Aorta (tissue), 5 donors: Measurements from ENCODE around the gene MPRIP. TPM values are rescaled to one million over a fixed set of nuclear protein-coding genes. Genes with fewer than 3 reads are reported as not detected.
A peak's percentile ranks its signal among the peaks of the same experiment; 100 is the strongest.

Experiments used
- ATAC-seq: fragments of 200-7000 bp; cut with Tn5 transposase; one replicate; pipeline ENCODE4 v1.9.1; 2022; ENCODE audit warnings: moderate library complexity; ENCODE audit not compliant: low FRiP score
- DNase-seq, 2 donors: peaks; one replicate each; pipeline ENCODE4 v3.0.0-alpha.2; 2020
- H3K27ac ChIP-seq, 2 donors: one replicate each; pipeline ENCODE4 v1.5.1; 2013; ENCODE audit warnings: low read length in 2 of 2, mild to moderate bottlenecking in 2 of 2, moderate library complexity in 2 of 2, control low read depth in 1 of 2, inconsistent platforms in 1 of 2, low read depth in 1 of 2
- H3K27me3 ChIP-seq, 2 donors: one replicate each; pipeline ENCODE4 v1.6.1; 2013; ENCODE audit warnings: control low read depth in 1 of 2, low read length in 1 of 2, mild to moderate bottlenecking in 1 of 2, moderate library complexity in 1 of 2; ENCODE audit not compliant: insufficient read depth in 2 of 2, control insufficient read depth in 1 of 2
- H3K36me3 ChIP-seq, 2 donors: one replicate each; pipeline ENCODE4 v1.6.1; 2013; ENCODE audit warnings: control low read depth in 1 of 2, low read length in 1 of 2, mild to moderate bottlenecking in 1 of 2; ENCODE audit not compliant: insufficient read depth in 2 of 2, control insufficient read depth in 1 of 2
- H3K4me1 ChIP-seq, 2 donors: one replicate each; pipeline ENCODE4 v1.6.1; 2013; ENCODE audit warnings: low read length in 2 of 2, control low read depth in 1 of 2, mild to moderate bottlenecking in 1 of 2, moderate library complexity in 1 of 2; ENCODE audit not compliant: insufficient read depth in 2 of 2, control insufficient read depth in 1 of 2
- H3K4me3 ChIP-seq, 2 donors: one replicate each; pipeline ENCODE4 v1.5.1; 2013; ENCODE audit warnings: low read length in 2 of 2, control low read depth in 1 of 2, mild to moderate bottlenecking in 1 of 2
- H3K9me3 ChIP-seq: one replicate; pipeline ENCODE4 v1.6.1; 2013; ENCODE audit warnings: mild to moderate bottlenecking, low read length; ENCODE audit not compliant: control insufficient read depth
- WGBS, 2 donors: extraction: QIAGEN DNeasy Blood & Tissue Kit; methylation state at CpG; one replicate each; pipeline ENCODE4 v1.1.7; 2013; 5-methylcytosine and 5-hydroxymethylcytosine counted together
- intact Hi-C, 2 donors: fragments of 100-400 bp; cut with DNase I; formaldehyde crosslinking; loops; one replicate each; pipeline versions ENCODE4 v1.14.2 to v1.15.0; 2022
- polyA plus RNA-seq, 2 donors: library from polyadenylated mRNA; stranded (reverse); fragments of 200-250 nt; gene quantifications; one replicate each; pipeline ENCODE4 v1.2.3, GENCODE V29; 2013
- total RNA-seq, 2 donors: library from RNA; stranded (reverse); fragmentation: NEBNext Ultra II Directional; extraction: Animal tissue kit (Norgen Biotek cat#: 25700); gene quantifications; one replicate each; pipeline ENCODE4 v1.2.1, GENCODE V29; 2021
- donor health status: healthy with polysubstance abuse.
- donor health status: Bipolar disorder and iron deficiency.
- donor health status: DM: no; HTN: no; CAD: no.
- donor health status: DM: no; HTN: no; CAD: no.
- donor health status: DM: yes; HTN: yes; CAD: no.

The MPRIP gene
- total and polyA plus RNA-seq, 4 donors: 97.8 to 519 (median 301) TPM

DNA sequence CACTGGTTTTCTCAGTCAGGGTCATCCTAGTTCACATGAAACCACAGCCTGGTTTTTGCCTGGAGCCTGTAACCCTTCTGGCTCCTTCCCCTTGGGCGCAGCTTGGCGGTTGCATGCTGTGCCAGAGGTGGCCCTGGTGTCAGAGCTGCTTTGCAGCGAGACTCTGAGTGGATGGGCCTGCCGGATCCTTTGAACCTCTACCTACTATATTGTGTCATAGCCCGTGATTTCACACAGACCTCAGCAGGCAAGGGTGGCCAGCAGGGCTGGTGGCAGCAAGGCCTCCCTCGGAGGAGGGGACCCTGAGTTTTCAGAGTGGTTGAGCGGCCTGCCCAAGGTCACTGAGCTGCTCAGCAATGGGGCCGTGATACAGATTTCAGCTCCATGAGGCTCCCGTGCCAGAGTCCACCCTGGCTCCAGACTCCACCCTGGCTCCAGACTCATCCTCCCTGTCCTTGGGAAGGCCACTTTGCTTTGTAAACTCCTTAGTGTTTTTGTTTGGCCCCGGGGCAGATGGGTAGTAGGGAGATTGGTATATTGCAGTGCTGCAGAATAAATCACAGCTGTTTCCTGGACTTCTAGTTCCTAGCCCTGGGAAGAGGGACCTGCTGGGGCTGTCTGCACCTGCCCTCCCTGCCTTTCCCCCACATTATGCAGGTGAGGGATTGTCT, 9.7 kb downstream of the MPRIP start:
- ATAC-seq (no peak), DNase-seq (peak in 1 of 2 donors; percentile 69)
- intact Hi-C loops: no loop called here
- Histone ChIP-seq H3K27me3 (no peaks in the 10 kb centered on the region), H3K27ac (peak overlapping the region in 1 of 2 donors; percentile 8), H3K4me1 (peaks cover 4 to 5% of the 10 kb centered on the region in 2 donors), H3K36me3 (no peaks in the 10 kb centered on the region), H3K9me3 (no peaks in the 10 kb centered on the region), H3K4me3 (no peak overlapping the region)
- 62 to 67% methylated on average over 10 of the region's 10 CpGs for WGBS, 2 donors

DNA sequence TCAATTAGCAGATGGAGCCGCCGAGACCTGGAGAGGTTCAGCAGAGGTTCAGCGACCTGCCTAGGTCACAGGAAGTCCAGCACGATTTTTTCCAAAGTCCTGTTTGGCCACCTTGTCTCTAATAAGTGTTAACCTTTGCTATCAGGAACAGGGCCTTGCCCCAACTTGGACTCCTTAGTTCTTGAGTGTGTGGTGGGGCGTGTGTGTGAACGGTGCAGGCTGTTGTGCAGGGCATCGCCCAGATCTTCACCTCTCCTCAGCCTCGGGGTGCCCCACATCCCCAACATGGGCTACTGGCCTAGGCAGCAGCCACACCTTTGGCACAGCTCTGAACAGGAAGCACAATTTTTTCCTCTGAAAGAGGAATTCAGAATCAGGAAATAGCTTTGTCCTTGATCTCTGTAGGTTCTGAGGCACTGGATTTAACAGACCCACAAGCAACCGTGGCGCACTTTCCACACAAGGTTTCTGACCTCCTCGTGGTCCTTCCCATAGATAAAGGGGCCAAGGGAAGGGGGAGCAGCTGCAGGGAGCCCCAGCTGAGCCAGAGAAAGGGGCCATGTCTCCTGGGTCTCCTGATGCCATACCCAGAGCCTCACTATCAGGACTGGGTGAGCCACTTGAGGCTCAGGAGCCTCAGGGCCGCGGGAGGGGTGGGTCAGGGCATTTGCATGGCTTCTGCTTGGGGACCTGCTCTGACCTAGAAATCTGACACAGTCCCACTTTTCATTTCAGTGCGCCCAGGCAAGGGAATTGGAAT, 10.4 kb downstream of the MPRIP start:
- Histone ChIP-seq H3K27me3 (no peaks in the 10 kb centered on the region), H3K4me1 (peaks cover 4 to 5% of the 10 kb centered on the region in 2 donors), H3K36me3 (no peaks in the 10 kb centered on the region), H3K9me3 (no peaks in the 10 kb centered on the region), H3K27ac (peak overlapping the region in 1 of 2 donors; percentile 8), H3K4me3 (no peak overlapping the region)
- DNase-seq: peak in 1 of 2 donors; percentile 53
- 63 to 71% methylated on average over 14 of the region's 14 CpGs for WGBS, 2 donors
- no peak for ATAC-seq
- intact Hi-C loops: no loop called here

- 89 to 91% methylated on average over 8 of the region's 8 CpGs for WGBS, 2 donors
- H3K4me1 ChIP-seq: peaks cover 4 to 5% of the 10 kb centered on the region in 2 donors
- H3K9me3 ChIP-seq: no peaks in the 10 kb centered on the region
- no peaks in the 10 kb centered on the region for H3K27me3 ChIP-seq
- H3K27ac ChIP-seq: no peak overlapping the region
- DNase-seq (peak in 1 of 2 donors; percentile 45), ATAC-seq (no peak)
- H3K4me3 ChIP-seq: no peak overlapping the region
- intact Hi-C loops: no loop called here
- H3K36me3 ChIP-seq: no peaks in the 10 kb centered on the region
Observed at GRCh38 chr17:17053446-17054379, 11.5 kb downstream of the MPRIP start.

DNA sequence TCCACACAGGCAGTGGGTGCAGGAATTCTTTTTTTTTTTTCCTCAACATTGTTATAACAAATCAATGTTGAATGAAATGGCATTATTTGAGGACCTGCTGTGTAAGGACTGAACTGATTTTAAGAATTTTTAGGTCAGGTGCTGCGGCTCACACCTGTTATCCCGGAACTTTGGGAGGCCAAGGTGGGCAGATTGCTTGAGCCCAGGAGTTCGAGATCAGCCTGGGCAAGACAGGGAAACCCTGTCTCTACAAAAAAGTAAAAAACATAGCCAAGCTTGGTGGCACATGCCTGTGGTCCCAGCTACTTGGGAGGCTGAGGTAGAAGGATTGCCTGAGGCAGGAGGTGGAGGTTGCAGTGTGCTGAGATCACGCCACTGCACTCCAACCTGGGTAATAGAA, 12.4 kb downstream of the MPRIP start:
- 91 to 94% methylated on average over 4 of the region's 4 CpGs for WGBS, 2 donors
- H3K36me3 ChIP-seq: no peaks in the 10 kb centered on the region
- H3K4me1 ChIP-seq: peaks cover 4 to 5% of the 10 kb centered on the region in 2 donors
- no peaks in the 10 kb centered on the region for H3K9me3 ChIP-seq
- H3K27ac ChIP-seq: no peak overlapping the region
- intact Hi-C loops: no loop called here
- H3K4me3 ChIP-seq: no peak overlapping the region
- DNase-seq (no peak), ATAC-seq (no peak)
- no peaks in the 10 kb centered on the region for H3K27me3 ChIP-seq

DNA sequence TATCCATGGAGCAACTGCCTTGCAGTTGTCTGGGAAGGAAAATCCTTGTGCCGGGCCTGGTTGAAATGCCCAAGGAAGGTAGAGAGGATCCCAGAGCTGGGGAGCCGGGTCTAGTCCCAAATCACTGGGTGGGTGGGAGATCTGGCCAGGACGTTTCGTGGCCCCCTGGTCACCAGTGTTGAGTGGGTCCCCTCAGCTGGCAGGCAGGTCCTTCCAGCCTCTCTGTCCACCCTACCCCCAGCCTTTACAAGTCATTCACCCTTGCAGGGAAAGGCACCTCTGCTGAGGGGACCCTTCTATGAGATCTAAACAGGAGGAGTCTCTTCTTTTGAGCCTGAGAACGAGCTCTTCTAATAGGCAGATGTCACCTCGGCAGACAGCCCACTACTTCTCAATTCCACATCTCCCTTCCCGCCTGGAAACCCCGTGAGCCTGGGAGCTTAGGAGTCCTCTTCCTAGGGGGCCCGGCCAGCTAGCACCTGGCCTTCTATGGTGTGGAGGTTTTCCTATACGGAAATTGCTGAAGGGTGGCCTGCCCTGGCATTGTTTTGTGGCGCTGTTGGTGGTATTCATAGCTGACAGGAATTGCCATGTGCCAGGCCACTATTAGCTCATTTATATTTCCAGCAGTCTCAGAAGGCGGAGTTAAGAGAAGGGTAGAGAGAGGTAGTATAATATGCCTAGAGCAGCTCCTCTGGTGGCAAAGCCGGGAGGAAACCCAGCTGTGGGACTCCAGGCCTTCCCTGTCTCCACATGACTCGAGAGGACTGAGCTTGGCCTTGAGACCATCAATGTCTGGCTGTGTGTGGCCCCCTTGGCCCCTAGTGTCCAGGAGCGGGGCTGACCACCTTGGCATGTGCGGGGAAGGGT, 13.3 kb downstream of the MPRIP start:
- peaks cover 4 to 5% of the 10 kb centered on the region in 2 donors for H3K4me1 ChIP-seq
- ATAC-seq (peak; percentile 74), DNase-seq (peak in 1 of 2 donors; percentile 78)
- peak overlapping the region; percentile 29 to 83 for H3K27ac ChIP-seq
- H3K27me3 ChIP-seq: no peaks in the 10 kb centered on the region
- no peaks in the 10 kb centered on the region for H3K9me3 ChIP-seq
- H3K4me3 ChIP-seq: no peak overlapping the region
- no peaks in the 10 kb centered on the region for H3K36me3 ChIP-seq
- intact Hi-C loops: no loop called here
- 34 to 37% methylated on average over 16 of the region's 16 CpGs for WGBS, 2 donors

- 21 to 24% methylated on average over 8 of the region's 8 CpGs for WGBS, 2 donors
- H3K4me3 ChIP-seq: no peak overlapping the region
- DNase-seq: no peak
- no peaks in the 10 kb centered on the region for H3K9me3 ChIP-seq
- no peaks in the 10 kb centered on the region for H3K36me3 ChIP-seq
- intact Hi-C loops: no loop called here
- H3K27ac ChIP-seq: peak overlapping the region in 1 of 2 donors; percentile 83
- H3K4me1 ChIP-seq: peaks cover 4 to 5% of the 10 kb centered on the region in 2 donors
- ATAC-seq: peak; percentile 51
- H3K27me3 ChIP-seq: no peaks in the 10 kb centered on the region
Observed at GRCh38 chr17:17056156-17056539, 13.9 kb downstream of the MPRIP start.

DNA sequence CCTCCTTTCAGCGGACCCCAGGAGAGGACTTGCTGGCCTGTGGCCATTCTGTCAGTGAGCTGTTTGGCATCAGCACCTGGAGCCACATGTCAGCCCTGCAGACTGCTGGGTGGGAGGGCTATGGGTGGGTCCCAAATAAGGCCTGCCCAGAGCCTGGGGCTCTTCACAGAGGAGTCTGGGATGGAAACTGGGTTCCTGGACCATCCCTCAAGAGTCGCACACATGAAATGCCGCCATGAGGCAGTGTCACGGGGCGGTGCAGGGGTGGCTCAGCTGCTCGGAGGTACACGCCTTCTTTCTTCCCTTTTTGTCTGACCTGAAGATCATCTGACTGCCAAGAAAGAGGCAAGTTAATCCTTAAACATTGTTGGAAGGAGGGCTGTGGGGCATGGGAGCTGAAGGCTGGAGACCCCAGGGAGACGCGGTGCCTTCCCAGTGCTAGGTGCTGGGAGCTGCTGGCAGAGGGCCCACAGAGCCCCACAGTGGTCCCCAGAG, 14.8 kb downstream of the MPRIP start:
- H3K4me3 ChIP-seq: no peak overlapping the region
- peaks cover 4 to 5% of the 10 kb centered on the region in 2 donors for H3K4me1 ChIP-seq
- no peak overlapping the region for H3K27ac ChIP-seq
- no peaks in the 10 kb centered on the region for H3K27me3 ChIP-seq
- DNase-seq (peak in 1 of 2 donors; percentile 62), ATAC-seq (no peak)
- intact Hi-C loops: no loop called here
- WGBS, 2 donors: 82 to 89% methylated on average over 9 of the region's 9 CpGs
- no peaks in the 10 kb centered on the region for H3K9me3 ChIP-seq
- H3K36me3 ChIP-seq: no peaks in the 10 kb centered on the region
